Body of pancreas (tissue), 4 donors: ENCODE measurements around the gene ENTPD6. TPM values are rescaled to one million over a fixed set of nuclear protein-coding genes. Genes with fewer than 3 reads are reported as not detected.

ENCODE experiments used
- ATAC-seq: fragments of 150-250 bp; one replicate; pipeline ENCODE4 v1.9.1; 2016
- DNase-seq, 4 donors: peaks; one replicate each; pipeline ENCODE4 v3.0.0-alpha.2; 2019
- H3K27ac ChIP-seq, 4 donors: fragments of 200-600 bp; sonication (generic); 1 replicate in 3 of 4; 2 replicates in 1 of 4; pipeline versions ENCODE4 v1.5.1 to v1.6.1; 2016 to 2019; ENCODE audit warnings: mild to moderate bottlenecking in 1 of 4, mixed read lengths in 1 of 4, moderate library complexity in 1 of 4
- H3K27me3 ChIP-seq, 2 donors: fragments of 200-600 bp; sonication (generic); one replicate each; pipeline ENCODE4 v1.6.0; 2016; ENCODE audit warnings: mild to moderate bottlenecking in 1 of 2
- H3K36me3 ChIP-seq, 2 donors: fragments of 200-600 bp; sonication (generic); replicated peaks in 1 of 2; 2 replicates each; pipeline ENCODE4 v1.5.1; 2016; ENCODE audit warnings: low read depth in 2 of 2; ENCODE audit not compliant: insufficient read depth in 1 of 2
- H3K4me1 ChIP-seq: fragments of 200-600 bp; sonication (generic); one replicate; pipeline ENCODE4 v1.6.0; 2016
- H3K4me3 ChIP-seq, 2 donors: fragments of 200-600 bp; sonication (generic); 1 replicate in 1 of 2; 2 replicates in 1 of 2; pipeline ENCODE4 v1.5.1; 2016 to 2019
- H3K9me3 ChIP-seq, 3 donors: fragments of 200-600 bp; sonication (generic); 1 replicate in 2 of 3; 2 replicates in 1 of 3; pipeline ENCODE4 v1.5.1; 2016
- POLR2A ChIP-seq, 3 donors: fragments of 450-650 bp; IDR thresholded peaks; one replicate each; pipeline ENCODE4 v1.6.1; 2016; ENCODE audit warnings: antibody characterized with exemption in 3 of 3, mild to moderate bottlenecking in 2 of 3
- WGBS, 2 donors: methylation state at CpG; one replicate each; pipeline ENCODE4 v1.1.5; 2017; 5-methylcytosine and 5-hydroxymethylcytosine counted together
- intact Hi-C: fragments of 100-400 bp; cut with DNase I; formaldehyde crosslinking; loops from one replicate; pipeline ENCODE4 v1.15.1; 2023
- total RNA-seq, 2 donors: library from RNA; depleted of rRNA; stranded (reverse); fragments of >200 nt; gene quantifications; one replicate each; pipeline ENCODE4 v1.1.0, GENCODE V29; 2016
- TF ChIP-seq, protein P1 (sequence below), 7 experiments: fragments of 450-650 bp in 4 of 7; fragments of 200-600 bp in 3 of 7; sonication (generic) in 3 of 7; IDR thresholded peaks; one replicate each; pipeline ENCODE4 v1.5.1; 2016 to 2019; ENCODE audit warnings: antibody characterized with exemption in 7 of 7

The ENTPD6 gene
- total RNA-seq, 2 donors from 2014 or later = 59.9 to 79.8 TPM

DNA sequence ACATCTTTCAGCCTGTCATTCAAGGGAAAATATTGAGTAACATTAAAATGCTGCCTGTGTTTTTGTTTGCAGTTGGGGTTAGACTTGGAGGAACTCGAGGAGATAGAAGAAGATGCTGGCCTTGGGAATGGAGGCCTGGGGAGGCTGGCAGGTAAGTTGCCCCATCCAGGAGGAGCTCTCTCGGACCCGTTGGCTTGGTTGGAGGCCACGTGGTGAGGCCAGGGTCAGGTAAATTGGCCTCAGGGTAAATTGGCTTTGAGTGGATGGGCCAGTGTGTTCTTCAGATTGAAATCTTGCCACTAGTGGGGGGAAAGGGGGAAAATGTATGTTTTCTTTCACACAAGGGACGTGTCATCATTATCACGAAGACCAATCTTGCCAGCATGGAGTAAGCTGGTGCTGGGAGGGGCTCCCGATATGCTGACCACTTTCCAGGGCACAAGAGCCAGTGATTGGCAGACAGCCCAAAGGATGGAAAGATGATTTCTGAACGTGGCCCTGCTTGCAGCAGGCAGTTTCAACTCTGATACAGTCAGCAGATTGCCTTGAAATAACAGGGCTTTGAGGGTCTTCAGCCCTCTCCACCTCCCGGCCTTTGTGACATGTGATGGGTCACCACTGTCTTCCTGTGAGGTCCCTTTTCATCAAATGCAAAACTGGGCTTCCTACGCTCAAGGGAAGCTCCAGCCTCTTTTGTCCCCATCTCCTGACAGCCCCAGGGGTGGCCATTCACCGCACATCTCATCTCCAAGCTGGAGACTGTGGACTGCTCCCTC, 73.7 kb downstream of the ENTPD6 start:
- Histone ChIP-seq H3K27me3 (no peaks in the 10 kb centered on the region), H3K36me3 (peaks cover 0 to 16% of the 10 kb centered on the region in 2 donors), H3K4me1 (no peaks in the 10 kb centered on the region), H3K9me3 (no peaks in the 10 kb centered on the region), H3K4me3 (no peak overlapping the region), H3K27ac (no peak overlapping the region)
- intact Hi-C loops = no loop called here
- ATAC-seq = no peak
- TF ChIP-seq, protein P1, sequence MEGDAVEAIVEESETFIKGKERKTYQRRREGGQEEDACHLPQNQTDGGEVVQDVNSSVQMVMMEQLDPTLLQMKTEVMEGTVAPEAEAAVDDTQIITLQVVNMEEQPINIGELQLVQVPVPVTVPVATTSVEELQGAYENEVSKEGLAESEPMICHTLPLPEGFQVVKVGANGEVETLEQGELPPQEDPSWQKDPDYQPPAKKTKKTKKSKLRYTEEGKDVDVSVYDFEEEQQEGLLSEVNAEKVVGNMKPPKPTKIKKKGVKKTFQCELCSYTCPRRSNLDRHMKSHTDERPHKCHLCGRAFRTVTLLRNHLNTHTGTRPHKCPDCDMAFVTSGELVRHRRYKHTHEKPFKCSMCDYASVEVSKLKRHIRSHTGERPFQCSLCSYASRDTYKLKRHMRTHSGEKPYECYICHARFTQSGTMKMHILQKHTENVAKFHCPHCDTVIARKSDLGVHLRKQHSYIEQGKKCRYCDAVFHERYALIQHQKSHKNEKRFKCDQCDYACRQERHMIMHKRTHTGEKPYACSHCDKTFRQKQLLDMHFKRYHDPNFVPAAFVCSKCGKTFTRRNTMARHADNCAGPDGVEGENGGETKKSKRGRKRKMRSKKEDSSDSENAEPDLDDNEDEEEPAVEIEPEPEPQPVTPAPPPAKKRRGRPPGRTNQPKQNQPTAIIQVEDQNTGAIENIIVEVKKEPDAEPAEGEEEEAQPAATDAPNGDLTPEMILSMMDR (IDR thresholded peaks at IDR 0.05) = no peak
- TF ChIP-seq POLR2A (IDR thresholded peaks at IDR 0.05) = no peak
- DNase-seq = no peak
- WGBS, 2 donors = 85 to 91% methylated on average over 11 of the region's 11 CpGs

DNA sequence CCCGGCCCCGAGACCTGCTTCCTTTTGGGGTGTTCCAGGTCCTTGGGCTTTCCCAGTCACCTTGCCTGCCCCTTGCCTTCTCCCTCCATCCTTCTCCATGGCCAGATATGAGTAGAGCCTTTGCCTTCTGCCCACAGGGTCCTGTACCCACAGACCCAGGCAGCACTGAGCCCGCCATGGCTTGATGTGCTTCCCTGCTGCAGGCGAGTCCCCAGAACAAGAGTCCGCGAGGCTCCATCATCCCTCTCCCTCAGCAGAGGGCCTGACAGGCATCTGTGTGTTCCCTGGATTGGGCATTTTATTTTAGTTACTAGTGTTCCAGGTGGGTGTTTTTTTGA, 74.3 kb downstream of the ENTPD6 start:
- ATAC-seq (no peak), DNase-seq (peak in 1 of 4 donors; percentile 7)

DNA sequence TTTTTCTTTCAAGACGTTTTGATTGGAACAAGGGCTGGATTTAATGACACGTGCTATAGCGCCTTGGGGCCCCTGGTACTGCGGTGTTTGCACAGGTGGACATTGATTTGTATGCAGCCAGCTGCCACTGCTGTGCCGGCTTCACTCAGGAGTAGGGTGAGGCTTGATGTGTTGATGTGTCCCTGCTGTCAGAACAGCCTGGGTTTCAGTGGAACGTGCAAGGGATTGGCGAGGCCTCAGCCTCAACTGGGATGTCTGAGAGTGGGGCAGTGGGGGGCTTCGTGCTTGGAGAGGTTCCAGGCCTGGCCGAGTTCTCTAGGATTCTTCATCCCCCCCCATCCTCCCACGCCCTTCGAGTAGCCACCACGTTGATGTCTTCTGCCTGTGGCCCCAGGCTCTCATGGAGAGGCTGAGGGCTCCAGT, 75.3 kb downstream of the ENTPD6 start:
- no peaks in the 10 kb centered on the region for H3K9me3 ChIP-seq
- intact Hi-C loops = no loop called here
- peak in 2 of 4 donors; percentile 10 to 17 for DNase-seq
- ATAC-seq = no peak
- WGBS, 2 donors = 74% methylated on average over 10 to 12 of the region's 12 CpGs
- no peaks in the 10 kb centered on the region for H3K27me3 ChIP-seq
- H3K4me1 ChIP-seq = no peaks in the 10 kb centered on the region
- peaks cover 0 to 24% of the 10 kb centered on the region in 2 donors for H3K36me3 ChIP-seq
- TF ChIP-seq POLR2A (IDR thresholded peaks at IDR 0.05) = no peak
- TF ChIP-seq, protein P1 (IDR thresholded peaks at IDR 0.05) = no peak
- H3K27ac ChIP-seq = no peak overlapping the region
- no peak overlapping the region for H3K4me3 ChIP-seq

More for the DNA sequence above, 74.3 kb downstream of the ENTPD6 start:
- Histone ChIP-seq H3K36me3 (peaks cover 0 to 21% of the 10 kb centered on the region in 2 donors), H3K9me3 (no peaks in the 10 kb centered on the region), H3K27me3 (no peaks in the 10 kb centered on the region), H3K4me1 (no peaks in the 10 kb centered on the region), H3K4me3 (no peak overlapping the region), H3K27ac (no peak overlapping the region)
- TF ChIP-seq, protein P1 (IDR thresholded peaks at IDR 0.05) = no peak
- TF ChIP-seq POLR2A (IDR thresholded peaks at IDR 0.05) = no peak
- intact Hi-C loops = no loop called here
- 98% methylated on average over 6 of the region's 6 CpGs for whole genome bisulfite sequencing, 2 donors

DNA sequence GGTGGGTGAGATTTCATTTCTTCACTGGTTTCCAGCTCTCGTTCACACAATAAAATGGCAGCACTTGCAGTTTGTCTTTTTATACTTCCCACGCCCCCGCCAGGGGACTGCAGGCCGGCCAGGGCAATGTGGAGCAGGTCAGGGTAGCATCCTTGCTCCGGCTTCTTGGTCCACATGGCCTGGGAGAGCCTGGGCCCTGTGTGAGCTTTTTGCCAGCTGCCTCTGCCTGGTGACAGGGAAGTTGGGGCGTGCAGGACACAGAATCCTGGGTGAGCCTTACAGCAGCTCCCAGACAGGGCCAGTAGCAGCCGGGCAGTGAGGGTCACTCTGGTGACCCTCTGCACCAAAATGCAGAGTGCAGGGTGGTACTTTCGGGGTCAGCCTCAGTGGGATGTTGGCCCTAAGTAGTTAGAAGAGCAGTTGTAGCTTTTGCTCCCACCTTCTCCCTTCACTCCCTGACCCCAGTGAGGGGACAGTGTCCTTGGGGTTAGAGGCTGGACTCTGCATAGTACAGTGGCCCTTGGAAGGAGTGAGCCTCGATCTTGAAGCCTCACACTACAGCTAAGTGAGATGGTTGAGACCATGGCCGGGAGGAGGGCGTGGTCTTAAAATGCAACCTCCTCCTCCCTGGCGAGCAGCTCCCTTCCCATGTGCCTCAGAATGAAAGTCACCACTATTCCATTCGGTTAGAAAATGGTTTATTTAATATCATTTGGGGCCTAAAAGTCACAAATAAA, 76.1 kb downstream of the ENTPD6 start:
- Histone ChIP-seq H3K9me3 (no peaks in the 10 kb centered on the region), H3K4me3 (no peak overlapping the region), H3K27ac (no peak overlapping the region), H3K36me3 (peaks cover 0 to 24% of the 10 kb centered on the region in 2 donors), H3K27me3 (no peaks in the 10 kb centered on the region), H3K4me1 (no peaks in the 10 kb centered on the region)
- 93% methylated on average over 9 to 13 of the region's 13 CpGs for WGBS, 2 donors
- TF ChIP-seq, protein P1 (IDR thresholded peaks at IDR 0.05) = no peak
- no peak for TF ChIP-seq POLR2A (IDR thresholded peaks at IDR 0.05)
- ATAC-seq = no peak
- intact Hi-C loops = no loop called here
- DNase-seq = peak in 1 of 4 donors; percentile 7
